Measurements from ENCODE around the gene CAMK2D.

CAMK2D gene

GRCh38 chr4:113457886-113458285 lies 303.7 kb downstream of the CAMK2D start:
- DNase-seq, result no peak

- no peak for DNase-seq
Measured at GRCh38 chr4:113457121-113457520, 304.4 kb downstream of the CAMK2D start.

GRCh38 chr4:113455061-113455460 lies 306.5 kb downstream of the CAMK2D start:
- DNase-seq, result no peak

GRCh38 chr4:113452868-113453620 lies 308.5 kb downstream of the CAMK2D start:
- no peak for DNase-seq

DNA sequence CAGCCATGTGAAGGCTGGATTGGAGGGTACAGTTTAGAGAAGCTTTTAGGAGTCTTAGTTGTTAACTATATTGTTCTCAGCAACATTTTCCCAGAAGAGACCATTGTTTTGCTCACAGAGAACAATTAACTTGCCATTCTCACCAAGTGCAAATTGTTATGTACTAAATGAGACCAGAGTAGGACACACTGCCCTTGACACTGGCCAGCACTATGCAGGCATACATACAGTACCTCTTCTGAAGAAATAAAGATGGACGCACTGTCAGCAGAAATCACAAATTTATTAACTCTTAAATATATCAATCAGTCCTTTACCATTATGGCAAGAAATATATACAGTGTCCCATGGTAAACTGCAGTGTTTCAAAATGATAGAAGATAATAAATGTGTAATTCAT lies 309.4 kb downstream of the CAMK2D start:
- no peak for DNase-seq

- no peak for DNase-seq
Measured at GRCh38 chr4:113450295-113451080, 311.1 kb downstream of the CAMK2D start.

GRCh38 chr4:113449410-113449974 lies 312.0 kb downstream of the CAMK2D start:
- no peak for DNase-seq

GRCh38 chr4:113447769-113448168 lies 313.8 kb downstream of the CAMK2D start:
- no peak for DNase-seq

DNA sequence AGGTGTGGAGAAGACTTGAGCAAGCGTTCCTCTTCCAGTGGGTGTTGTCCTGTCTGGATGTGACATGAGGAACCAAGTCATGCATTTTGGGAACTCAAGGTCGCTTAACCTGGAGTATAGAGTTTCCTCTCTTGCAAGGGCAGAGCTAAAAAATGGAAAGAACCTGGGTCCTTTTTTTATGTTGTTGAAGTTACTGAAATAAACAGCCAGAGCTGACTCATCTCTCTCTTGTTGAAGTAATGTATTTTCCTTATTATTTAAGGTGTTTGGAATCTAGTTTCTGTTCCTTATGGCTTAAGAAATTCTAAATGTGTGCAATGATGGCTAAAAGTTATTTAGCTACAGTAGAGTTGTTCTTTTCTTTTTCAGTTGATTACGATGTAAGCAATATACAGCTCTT lies 314.5 kb downstream of the CAMK2D start:
- DNase-seq, result no peak

GRCh38 chr4:113446019-113446418 lies 315.5 kb downstream of the CAMK2D start:
- no peak for DNase-seq

DNA sequence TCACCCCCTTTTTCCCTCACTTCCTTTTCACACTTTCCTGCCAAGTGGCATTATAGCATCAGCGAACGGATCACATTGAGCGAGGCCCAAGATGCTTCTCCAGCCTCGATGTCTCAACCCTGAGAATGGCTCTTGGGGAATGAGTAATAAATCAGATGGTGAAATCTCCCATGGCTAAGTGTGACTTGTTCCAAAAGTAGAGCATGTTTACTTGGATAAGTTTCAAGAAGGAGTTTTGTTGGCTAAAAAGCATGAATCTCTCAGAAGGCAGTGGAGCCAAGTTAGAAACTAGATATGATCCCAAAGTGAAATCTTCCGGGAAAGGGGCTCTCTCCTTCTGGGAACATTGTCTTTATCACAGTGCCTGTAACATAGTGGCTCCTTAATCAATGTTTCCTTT lies 316.3 kb downstream of the CAMK2D start:
- DNase-seq, result no peak

GRCh38 chr4:113444386-113444785 lies 317.2 kb downstream of the CAMK2D start:
- DNase-seq, result no peak

DNA sequence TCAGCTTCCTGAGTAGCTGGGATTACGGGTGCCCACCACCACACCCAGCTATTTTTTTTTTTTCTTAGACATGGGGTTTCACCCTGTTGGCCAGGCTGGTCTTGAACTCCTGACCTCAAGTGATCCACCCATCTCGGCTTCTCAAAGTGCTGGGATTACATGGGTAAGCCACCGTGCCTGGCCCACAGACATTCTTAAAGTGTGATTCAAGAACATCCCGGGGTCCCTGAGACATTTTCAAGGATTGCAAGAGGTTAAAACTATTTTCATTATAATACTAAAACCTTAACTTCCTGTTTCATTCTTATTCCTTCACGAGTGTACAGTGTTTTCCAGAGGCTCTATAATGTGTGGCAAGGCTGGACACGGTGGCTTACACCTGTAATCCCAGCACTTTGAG lies 318.7 kb downstream of the CAMK2D start:
- no peak for DNase-seq

- no peak for DNase-seq
Measured at GRCh38 chr4:113440371-113440770, 321.2 kb downstream of the CAMK2D start.

DNA sequence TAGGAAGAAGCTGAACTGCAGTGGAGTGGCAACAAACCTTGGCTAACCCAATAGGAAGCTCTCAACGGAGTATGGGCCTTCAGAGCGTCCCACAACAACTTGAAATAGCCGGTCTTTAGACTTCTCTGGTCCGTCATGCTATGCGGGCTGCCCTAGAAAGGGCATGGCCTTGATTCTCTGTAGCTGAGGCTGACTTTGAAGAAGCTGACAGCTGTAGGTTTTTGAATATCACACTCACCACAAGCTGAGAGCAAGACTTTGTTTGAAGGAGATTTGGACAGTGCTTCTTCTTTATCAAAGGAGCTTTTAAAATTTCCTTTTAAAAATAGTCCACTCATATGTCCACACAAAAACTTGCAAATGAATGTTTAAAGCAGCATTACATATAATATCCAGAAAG lies 322.9 kb downstream of the CAMK2D start:
- no peak for DNase-seq

- DNase-seq, result no peak
Measured at GRCh38 chr4:113437129-113437528, 324.4 kb downstream of the CAMK2D start.

DNA sequence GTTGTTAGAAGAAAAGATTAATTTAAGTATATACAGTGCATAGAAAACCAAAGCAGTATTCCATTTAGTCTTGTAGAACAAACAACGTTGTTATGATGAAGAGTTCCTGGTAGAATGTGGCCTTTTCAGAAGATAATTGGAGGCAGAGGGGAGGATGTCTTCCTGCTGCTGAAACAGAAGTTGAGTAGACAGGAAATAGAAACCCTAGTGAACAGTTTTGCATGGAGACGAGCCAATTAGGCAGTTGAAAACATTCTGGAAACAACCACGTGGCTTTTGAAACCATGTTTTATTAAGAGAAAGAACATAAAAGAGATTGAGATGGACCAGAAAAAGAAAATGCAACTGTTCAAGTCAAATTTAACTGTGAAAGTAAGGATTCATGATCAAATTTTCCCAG lies 325.2 kb downstream of the CAMK2D start:
- no peak for DNase-seq

- DNase-seq, result no peak
Measured at GRCh38 chr4:113435893-113436292, 325.6 kb downstream of the CAMK2D start.

- no peak for DNase-seq
Measured at GRCh38 chr4:113434247-113434587, 327.3 kb downstream of the CAMK2D start.

- DNase-seq, result no peak
Measured at GRCh38 chr4:113433536-113434246, 327.8 kb downstream of the CAMK2D start.

DNA sequence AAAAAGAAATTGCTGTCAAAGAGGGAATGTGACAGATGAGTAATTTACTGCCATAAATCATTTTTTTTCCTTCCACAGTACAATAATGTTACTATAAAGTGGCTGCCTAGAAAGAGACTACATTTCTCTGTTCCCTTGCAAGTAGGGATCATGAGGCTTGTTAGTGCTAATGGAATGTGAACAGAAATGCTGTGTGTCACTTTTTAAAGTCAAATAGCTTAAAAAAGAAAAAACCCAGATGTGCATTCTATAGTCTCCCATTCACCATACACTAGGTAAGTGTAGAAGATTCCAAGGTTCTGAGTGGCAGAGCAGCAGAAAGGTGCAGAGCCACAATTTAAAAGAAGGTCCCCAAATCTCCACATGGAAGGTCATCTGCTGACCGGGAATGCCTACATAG lies 328.4 kb downstream of the CAMK2D start:
- no peak for DNase-seq

DNA sequence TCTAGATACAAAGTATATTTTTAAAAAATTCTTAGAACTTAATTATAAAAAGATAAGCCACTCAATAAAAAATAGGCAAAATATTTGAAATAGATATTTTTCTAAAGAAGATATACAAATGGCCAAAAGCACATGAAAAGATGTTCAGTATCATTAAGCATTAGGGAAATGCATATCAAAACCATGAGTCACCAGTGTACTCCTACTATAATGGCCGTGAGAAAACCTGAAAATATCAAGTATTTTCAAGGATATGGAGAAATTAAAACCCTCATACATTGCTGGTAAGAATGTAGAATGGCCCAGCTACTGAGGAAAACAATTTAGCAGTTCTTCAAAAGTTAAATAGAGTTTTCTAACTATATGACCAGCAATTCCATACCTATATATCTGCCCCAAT lies 337.9 kb downstream of the CAMK2D start:
- DNase-seq, result no peak

GRCh38 chr4:113420938-113421337 lies 340.6 kb downstream of the CAMK2D start:
- no peak for DNase-seq

- no peak for DNase-seq
Measured at GRCh38 chr4:113419631-113420030, 341.9 kb downstream of the CAMK2D start.
